ENCODE measurements around the gene HIVEP3. TPM values are rescaled to one million over a fixed set of nuclear protein-coding genes. Genes with fewer than 3 reads are reported as not detected.

The HIVEP3 gene
- total RNA-seq, 1 donor from 2014 or later = 2.9 TPM

GRCh38 chr1:41726899-41727748 lies 191.6 kb downstream of the HIVEP3 start:
- no peaks in the 10 kb centered on the region for H3K9me3 ChIP-seq
- H3K4me1 ChIP-seq = no peaks in the 10 kb centered on the region
- H3K4me3 ChIP-seq = no peak overlapping the region
- no peaks in the 10 kb centered on the region for H3K27me3 ChIP-seq
- intact Hi-C loops (cut with DNase I) = no loop called here
- H3K36me3 ChIP-seq = no peaks in the 10 kb centered on the region
- H3K27ac ChIP-seq = no peak overlapping the region
- TF ChIP-seq POLR2AphosphoS5 (IDR thresholded peaks at IDR 0.05; ENCODE audit: insufficient read depth in 1 of 2, low read depth in 1 of 2) (no peak), CTCF (IDR thresholded peaks at IDR 0.05) (no peak), POLR2A (IDR thresholded peaks at IDR 0.05) (no peak)
- DNase-seq (ENCODE audit: extremely low spot score in 2 of 2) = no peak

GRCh38 chr1:41726292-41726691 lies 192.4 kb downstream of the HIVEP3 start:
- Histone ChIP-seq H3K4me1 (no peaks in the 10 kb centered on the region), H3K9me3 (no peaks in the 10 kb centered on the region), H3K27me3 (no peaks in the 10 kb centered on the region), H3K36me3 (no peaks in the 10 kb centered on the region), H3K27ac (no peak overlapping the region), H3K4me3 (no peak overlapping the region)
- DNase-seq (ENCODE audit: extremely low spot score in 2 of 2) = no peak
- intact Hi-C loops (cut with DNase I) = no loop called here
- no peak for TF ChIP-seq POLR2AphosphoS5 (IDR thresholded peaks at IDR 0.05; ENCODE audit: insufficient read depth in 1 of 2, low read depth in 1 of 2)
- TF ChIP-seq CTCF (IDR thresholded peaks at IDR 0.05) = no peak
- no peak for TF ChIP-seq POLR2A (IDR thresholded peaks at IDR 0.05)

GRCh38 chr1:41724926-41725325 lies 193.8 kb downstream of the HIVEP3 start:
- intact Hi-C loops (cut with DNase I) = no loop called here

GRCh38 chr1:41724248-41724647 lies 194.5 kb downstream of the HIVEP3 start:
- Histone ChIP-seq H3K9me3 (no peaks in the 10 kb centered on the region), H3K4me1 (no peaks in the 10 kb centered on the region), H3K4me3 (no peak overlapping the region), H3K27ac (no peak overlapping the region), H3K27me3 (no peaks in the 10 kb centered on the region), H3K36me3 (no peaks in the 10 kb centered on the region)
- intact Hi-C loops (cut with DNase I) = no loop called here
- DNase-seq (ENCODE audit: extremely low spot score in 2 of 2) = no peak
- TF ChIP-seq POLR2A (IDR thresholded peaks at IDR 0.05) (no peak), CTCF (IDR thresholded peaks at IDR 0.05) (no peak), POLR2AphosphoS5 (IDR thresholded peaks at IDR 0.05; ENCODE audit: insufficient read depth in 1 of 2, low read depth in 1 of 2) (no peak)

More at GRCh38 chr1:41724926-41725325, 193.8 kb downstream of the HIVEP3 start:
- no peaks in the 10 kb centered on the region for H3K4me1 ChIP-seq
- H3K27me3 ChIP-seq = no peaks in the 10 kb centered on the region
- H3K36me3 ChIP-seq = no peaks in the 10 kb centered on the region
- no peak overlapping the region for H3K27ac ChIP-seq
- no peak for DNase-seq (ENCODE audit: extremely low spot score in 2 of 2)
- TF ChIP-seq POLR2A (IDR thresholded peaks at IDR 0.05) = no peak
- no peak for TF ChIP-seq POLR2AphosphoS5 (IDR thresholded peaks at IDR 0.05; ENCODE audit: insufficient read depth in 1 of 2, low read depth in 1 of 2)
- no peak for TF ChIP-seq CTCF (IDR thresholded peaks at IDR 0.05)
- no peaks in the 10 kb centered on the region for H3K9me3 ChIP-seq
- no peak overlapping the region for H3K4me3 ChIP-seq

- Histone ChIP-seq H3K27me3 (no peaks in the 10 kb centered on the region), H3K36me3 (no peaks in the 10 kb centered on the region), H3K27ac (no peak overlapping the region), H3K4me3 (no peak overlapping the region), H3K9me3 (no peaks in the 10 kb centered on the region), H3K4me1 (no peaks in the 10 kb centered on the region)
- no peak for DNase-seq (ENCODE audit: extremely low spot score in 2 of 2)
- TF ChIP-seq CTCF (IDR thresholded peaks at IDR 0.05) (no peak), POLR2A (IDR thresholded peaks at IDR 0.05) (no peak), POLR2AphosphoS5 (IDR thresholded peaks at IDR 0.05; ENCODE audit: insufficient read depth in 1 of 2, low read depth in 1 of 2) (no peak)
- intact Hi-C loops (cut with DNase I) = no loop called here
Observed at GRCh38 chr1:41723786-41724185, 194.9 kb downstream of the HIVEP3 start.
